ENCODE measurements around the gene PDZD2.

DNA sequence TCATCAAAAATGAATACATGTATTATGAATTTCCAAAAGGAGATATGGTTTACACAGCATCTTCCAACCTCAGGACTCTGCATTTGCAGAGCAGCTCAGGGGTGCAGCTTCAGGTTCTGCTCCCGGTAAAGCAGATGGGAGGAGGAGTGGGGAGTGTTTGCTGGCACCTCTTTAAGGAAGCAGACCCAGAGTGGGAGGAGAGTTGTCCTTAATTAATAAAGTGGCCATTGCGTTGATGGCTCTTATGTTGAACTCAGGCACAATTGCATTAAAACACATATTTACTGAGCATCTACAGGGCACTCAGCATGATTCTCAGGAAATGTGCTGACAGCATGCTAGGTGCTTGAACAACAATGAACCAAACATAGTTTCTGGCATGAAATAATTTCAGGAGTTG is 121.0 kb downstream of the PDZD2 start:
- TF ChIP-seq, protein P1, sequence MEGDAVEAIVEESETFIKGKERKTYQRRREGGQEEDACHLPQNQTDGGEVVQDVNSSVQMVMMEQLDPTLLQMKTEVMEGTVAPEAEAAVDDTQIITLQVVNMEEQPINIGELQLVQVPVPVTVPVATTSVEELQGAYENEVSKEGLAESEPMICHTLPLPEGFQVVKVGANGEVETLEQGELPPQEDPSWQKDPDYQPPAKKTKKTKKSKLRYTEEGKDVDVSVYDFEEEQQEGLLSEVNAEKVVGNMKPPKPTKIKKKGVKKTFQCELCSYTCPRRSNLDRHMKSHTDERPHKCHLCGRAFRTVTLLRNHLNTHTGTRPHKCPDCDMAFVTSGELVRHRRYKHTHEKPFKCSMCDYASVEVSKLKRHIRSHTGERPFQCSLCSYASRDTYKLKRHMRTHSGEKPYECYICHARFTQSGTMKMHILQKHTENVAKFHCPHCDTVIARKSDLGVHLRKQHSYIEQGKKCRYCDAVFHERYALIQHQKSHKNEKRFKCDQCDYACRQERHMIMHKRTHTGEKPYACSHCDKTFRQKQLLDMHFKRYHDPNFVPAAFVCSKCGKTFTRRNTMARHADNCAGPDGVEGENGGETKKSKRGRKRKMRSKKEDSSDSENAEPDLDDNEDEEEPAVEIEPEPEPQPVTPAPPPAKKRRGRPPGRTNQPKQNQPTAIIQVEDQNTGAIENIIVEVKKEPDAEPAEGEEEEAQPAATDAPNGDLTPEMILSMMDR (IDR thresholded peaks at IDR 0.05), result no peak
- no peak for TF ChIP-seq POLR2A (IDR thresholded peaks at IDR 0.05)

All from sigmoid colon (tissue), 3 donors.